Measurements from ENCODE around the gene ZHX3.

Gene ZHX3

GRCh38 chr20:41172296-41173140, 145.0 kb downstream of the ZHX3 start:
- no peak for DNase-seq

- no peak for DNase-seq
Measured at GRCh38 chr20:41171736-41172295, 145.7 kb downstream of the ZHX3 start.

- DNase-seq: no peak
Measured at GRCh38 chr20:41170386-41171105, 147.0 kb downstream of the ZHX3 start.

- DNase-seq: no peak
Measured at GRCh38 chr20:41169791-41170351, 147.7 kb downstream of the ZHX3 start.

- DNase-seq: no peak
Measured at GRCh38 chr20:41169162-41169690, 148.3 kb downstream of the ZHX3 start.

- DNase-seq: no peak
Measured at GRCh38 chr20:41168281-41169161, 149.0 kb downstream of the ZHX3 start.

GRCh38 chr20:41167481-41168253, 149.9 kb downstream of the ZHX3 start:
- DNase-seq: no peak

GRCh38 chr20:41167118-41167470, 150.4 kb downstream of the ZHX3 start:
- no peak for DNase-seq

GRCh38 chr20:41166201-41167117, 151.1 kb downstream of the ZHX3 start:
- DNase-seq: no peak

- DNase-seq: no peak
Measured at GRCh38 chr20:41165001-41165882, 152.3 kb downstream of the ZHX3 start.

GRCh38 chr20:41163821-41164220, 153.7 kb downstream of the ZHX3 start:
- DNase-seq: no peak

- no peak for DNase-seq
Measured at GRCh38 chr20:41162396-41162795, 155.1 kb downstream of the ZHX3 start.

GRCh38 chr20:41161886-41162285, 155.6 kb downstream of the ZHX3 start:
- DNase-seq: no peak

- DNase-seq: no peak
Measured at GRCh38 chr20:41160686-41161085, 156.8 kb downstream of the ZHX3 start.

GRCh38 chr20:41159547-41159946, 158.0 kb downstream of the ZHX3 start:
- DNase-seq: no peak

GRCh38 chr20:41158082-41158625, 159.4 kb downstream of the ZHX3 start:
- DNase-seq: no peak

- DNase-seq: no peak
Measured at GRCh38 chr20:41155261-41155660, 162.3 kb downstream of the ZHX3 start.

- no peak for DNase-seq
Measured at GRCh38 chr20:41154436-41155176, 162.9 kb downstream of the ZHX3 start.
